ENCODE measurements around the gene NEMP1. TPM values are rescaled to one million over a fixed set of nuclear protein-coding genes. Genes with fewer than 3 reads are reported as not detected.
A peak's percentile ranks its signal among the peaks of the same experiment; 100 is the strongest.

NEMP1 gene
- total and polyA plus RNA-seq, 10 of the 15 experiments (the other 5 are each of a cell fraction or from before 2014, with no cell fraction given), result 4.0 to 45.9 (median 19.8) TPM

DNA sequence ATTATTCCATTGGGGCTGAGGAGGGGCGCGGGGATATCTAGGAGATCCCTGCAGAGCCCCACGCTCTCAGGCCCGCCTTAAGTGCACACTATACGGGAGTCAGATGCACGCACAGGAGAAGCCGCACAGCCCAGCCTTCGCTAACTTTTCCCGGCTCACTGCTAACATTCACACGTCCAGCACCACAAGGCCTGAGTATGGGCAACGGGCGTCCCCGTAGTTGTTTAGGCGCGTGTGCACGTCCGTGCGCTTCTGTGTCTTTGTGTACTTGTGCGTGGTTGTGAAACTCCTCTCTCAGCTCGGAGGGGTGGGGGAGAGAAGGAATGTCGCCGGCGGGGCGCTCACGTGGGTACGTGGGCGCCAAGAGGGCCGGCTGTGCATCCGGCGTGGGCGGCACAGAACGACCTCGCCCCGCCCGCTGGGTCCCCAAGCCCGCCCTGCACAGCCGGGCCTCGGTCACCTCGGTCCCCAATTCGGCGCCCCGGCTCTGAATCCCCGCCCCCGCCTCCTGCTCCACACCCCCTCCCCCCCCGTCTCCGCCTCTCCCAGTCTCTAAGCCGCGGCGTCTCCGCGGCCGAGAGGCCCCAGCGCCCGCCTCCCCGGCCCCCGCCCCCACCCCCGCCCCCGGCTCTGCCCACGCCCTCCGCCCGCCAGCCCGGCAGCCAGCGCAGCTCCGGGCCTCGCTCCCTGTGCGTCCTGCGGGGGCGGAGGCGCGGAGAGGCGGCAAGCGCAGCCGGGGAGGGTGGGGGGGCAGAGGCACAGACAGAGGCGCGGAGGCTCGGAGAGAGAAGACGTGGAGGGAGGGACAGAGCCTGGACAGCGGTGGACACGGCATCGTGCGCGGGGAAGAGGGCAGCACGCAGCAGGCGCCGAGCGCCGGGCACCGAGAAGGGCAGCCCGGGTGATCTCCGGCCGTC is 10.0 kb upstream of the NEMP1 start, which contains the start of gene NAB2 (continued):
- TF ChIP-seq, protein P1, sequence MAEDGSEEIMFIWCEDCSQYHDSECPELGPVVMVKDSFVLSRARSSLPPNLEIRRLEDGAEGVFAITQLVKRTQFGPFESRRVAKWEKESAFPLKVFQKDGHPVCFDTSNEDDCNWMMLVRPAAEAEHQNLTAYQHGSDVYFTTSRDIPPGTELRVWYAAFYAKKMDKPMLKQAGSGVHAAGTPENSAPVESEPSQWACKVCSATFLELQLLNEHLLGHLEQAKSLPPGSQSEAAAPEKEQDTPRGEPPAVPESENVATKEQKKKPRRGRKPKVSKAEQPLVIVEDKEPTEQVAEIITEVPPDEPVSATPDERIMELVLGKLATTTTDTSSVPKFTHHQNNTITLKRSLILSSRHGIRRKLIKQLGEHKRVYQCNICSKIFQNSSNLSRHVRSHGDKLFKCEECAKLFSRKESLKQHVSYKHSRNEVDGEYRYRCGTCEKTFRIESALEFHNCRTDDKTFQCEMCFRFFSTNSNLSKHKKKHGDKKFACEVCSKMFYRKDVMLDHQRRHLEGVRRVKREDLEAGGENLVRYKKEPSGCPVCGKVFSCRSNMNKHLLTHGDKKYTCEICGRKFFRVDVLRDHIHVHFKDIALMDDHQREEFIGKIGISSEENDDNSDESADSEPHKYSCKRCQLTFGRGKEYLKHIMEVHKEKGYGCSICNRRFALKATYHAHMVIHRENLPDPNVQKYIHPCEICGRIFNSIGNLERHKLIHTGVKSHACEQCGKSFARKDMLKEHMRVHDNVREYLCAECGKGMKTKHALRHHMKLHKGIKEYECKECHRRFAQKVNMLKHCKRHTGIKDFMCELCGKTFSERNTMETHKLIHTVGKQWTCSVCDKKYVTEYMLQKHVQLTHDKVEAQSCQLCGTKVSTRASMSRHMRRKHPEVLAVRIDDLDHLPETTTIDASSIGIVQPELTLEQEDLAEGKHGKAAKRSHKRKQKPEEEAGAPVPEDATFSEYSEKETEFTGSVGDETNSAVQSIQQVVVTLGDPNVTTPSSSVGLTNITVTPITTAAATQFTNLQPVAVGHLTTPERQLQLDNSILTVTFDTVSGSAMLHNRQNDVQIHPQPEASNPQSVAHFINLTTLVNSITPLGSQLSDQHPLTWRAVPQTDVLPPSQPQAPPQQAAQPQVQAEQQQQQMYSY (CRISPR knock-in tag; IDR thresholded peaks at IDR 0.05), result no peak
- TF ChIP-seq PML (IDR thresholded peaks at IDR 0.05; ENCODE audit: low read length) (no peak), FOXM1 (IDR thresholded peaks at IDR 0.05; ENCODE audit: low read depth, low read length) (no peak), EP300 (IDR thresholded peaks at IDR 0.05; ENCODE audit: borderline replicate concordance in 1 of 2, control insufficient read depth in 1 of 2, low read depth in 2 of 2, low read length in 2 of 2) (0 out of 4 replicates have a peak, but pooled peaks of 1 of the 2 experiments have one; percentile 48), CHD2 (IDR thresholded peaks at IDR 0.05; ENCODE audit: borderline replicate concordance, low read depth, low read length) (peak; percentile 45; the same call in 1 of the 2 replicates), LARP7 (IDR thresholded peaks at IDR 0.05) (peak; percentile 56; the same call in 1 of the 2 replicates), TAF1 (IDR thresholded peaks at IDR 0.05; ENCODE audit: borderline replicate concordance, low read depth, low read length) (peak; percentile 71), JUND (IDR thresholded peaks at IDR 0.05; ENCODE audit: low read depth, low read length) (no peak), WRNIP1 (IDR thresholded peaks at IDR 0.05; ENCODE audit: borderline replicate concordance, low read depth, low read length) (no peak), SUZ12 (IDR thresholded peaks at IDR 0.05; ENCODE audit: unreplicated experiment) (no peak), CHD4 (IDR thresholded peaks at IDR 0.05) (no peak)
- TF ChIP-seq, protein P2, sequence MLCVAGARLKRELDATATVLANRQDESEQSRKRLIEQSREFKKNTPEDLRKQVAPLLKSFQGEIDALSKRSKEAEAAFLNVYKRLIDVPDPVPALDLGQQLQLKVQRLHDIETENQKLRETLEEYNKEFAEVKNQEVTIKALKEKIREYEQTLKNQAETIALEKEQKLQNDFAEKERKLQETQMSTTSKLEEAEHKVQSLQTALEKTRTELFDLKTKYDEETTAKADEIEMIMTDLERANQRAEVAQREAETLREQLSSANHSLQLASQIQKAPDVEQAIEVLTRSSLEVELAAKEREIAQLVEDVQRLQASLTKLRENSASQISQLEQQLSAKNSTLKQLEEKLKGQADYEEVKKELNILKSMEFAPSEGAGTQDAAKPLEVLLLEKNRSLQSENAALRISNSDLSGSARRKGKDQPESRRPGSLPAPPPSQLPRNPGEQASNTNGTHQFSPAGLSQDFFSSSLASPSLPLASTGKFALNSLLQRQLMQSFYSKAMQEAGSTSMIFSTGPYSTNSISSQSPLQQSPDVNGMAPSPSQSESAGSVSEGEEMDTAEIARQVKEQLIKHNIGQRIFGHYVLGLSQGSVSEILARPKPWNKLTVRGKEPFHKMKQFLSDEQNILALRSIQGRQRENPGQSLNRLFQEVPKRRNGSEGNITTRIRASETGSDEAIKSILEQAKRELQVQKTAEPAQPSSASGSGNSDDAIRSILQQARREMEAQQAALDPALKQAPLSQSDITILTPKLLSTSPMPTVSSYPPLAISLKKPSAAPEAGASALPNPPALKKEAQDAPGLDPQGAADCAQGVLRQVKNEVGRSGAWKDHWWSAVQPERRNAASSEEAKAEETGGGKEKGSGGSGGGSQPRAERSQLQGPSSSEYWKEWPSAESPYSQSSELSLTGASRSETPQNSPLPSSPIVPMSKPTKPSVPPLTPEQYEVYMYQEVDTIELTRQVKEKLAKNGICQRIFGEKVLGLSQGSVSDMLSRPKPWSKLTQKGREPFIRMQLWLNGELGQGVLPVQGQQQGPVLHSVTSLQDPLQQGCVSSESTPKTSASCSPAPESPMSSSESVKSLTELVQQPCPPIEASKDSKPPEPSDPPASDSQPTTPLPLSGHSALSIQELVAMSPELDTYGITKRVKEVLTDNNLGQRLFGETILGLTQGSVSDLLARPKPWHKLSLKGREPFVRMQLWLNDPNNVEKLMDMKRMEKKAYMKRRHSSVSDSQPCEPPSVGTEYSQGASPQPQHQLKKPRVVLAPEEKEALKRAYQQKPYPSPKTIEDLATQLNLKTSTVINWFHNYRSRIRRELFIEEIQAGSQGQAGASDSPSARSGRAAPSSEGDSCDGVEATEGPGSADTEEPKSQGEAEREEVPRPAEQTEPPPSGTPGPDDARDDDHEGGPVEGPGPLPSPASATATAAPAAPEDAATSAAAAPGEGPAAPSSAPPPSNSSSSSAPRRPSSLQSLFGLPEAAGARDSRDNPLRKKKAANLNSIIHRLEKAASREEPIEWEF (IDR thresholded peaks at IDR 0.05; ENCODE audit: insufficient replicate concordance, low read depth, low read length), result no peak
- TF ChIP-seq, protein P3, sequence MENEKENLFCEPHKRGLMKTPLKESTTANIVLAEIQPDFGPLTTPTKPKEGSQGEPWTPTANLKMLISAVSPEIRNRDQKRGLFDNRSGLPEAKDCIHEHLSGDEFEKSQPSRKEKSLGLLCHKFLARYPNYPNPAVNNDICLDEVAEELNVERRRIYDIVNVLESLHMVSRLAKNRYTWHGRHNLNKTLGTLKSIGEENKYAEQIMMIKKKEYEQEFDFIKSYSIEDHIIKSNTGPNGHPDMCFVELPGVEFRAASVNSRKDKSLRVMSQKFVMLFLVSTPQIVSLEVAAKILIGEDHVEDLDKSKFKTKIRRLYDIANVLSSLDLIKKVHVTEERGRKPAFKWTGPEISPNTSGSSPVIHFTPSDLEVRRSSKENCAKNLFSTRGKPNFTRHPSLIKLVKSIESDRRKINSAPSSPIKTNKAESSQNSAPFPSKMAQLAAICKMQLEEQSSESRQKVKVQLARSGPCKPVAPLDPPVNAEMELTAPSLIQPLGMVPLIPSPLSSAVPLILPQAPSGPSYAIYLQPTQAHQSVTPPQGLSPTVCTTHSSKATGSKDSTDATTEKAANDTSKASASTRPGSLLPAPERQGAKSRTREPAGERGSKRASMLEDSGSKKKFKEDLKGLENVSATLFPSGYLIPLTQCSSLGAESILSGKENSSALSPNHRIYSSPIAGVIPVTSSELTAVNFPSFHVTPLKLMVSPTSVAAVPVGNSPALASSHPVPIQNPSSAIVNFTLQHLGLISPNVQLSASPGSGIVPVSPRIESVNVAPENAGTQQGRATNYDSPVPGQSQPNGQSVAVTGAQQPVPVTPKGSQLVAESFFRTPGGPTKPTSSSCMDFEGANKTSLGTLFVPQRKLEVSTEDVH (IDR thresholded peaks at IDR 0.05; ENCODE audit: low read depth, partially characterized antibody), result no peak
